Raji (cell line): ENCODE measurements around the gene DEFB113.

ENCODE experiments used
- POLR2A ChIP-seq: IDR thresholded peaks from 2 replicates; pipeline ENCODE4 v1.6.1; 2011; ENCODE audit warnings: low read depth, low read length, control low read depth; ENCODE audit not compliant: insufficient read depth

DEFB113 gene

GRCh38 chr6:49946835-49947234 is 22.6 kb downstream of the DEFB113 start:
- TF ChIP-seq POLR2A: no peak

- no peak for TF ChIP-seq POLR2A
Observed at GRCh38 chr6:49939993-49940498, 29.4 kb downstream of the DEFB113 start.

GRCh38 chr6:49937811-49938210 is 31.6 kb downstream of the DEFB113 start:
- TF ChIP-seq POLR2A: no peak

- TF ChIP-seq POLR2A: no peak
Observed at GRCh38 chr6:49937017-49937416, 32.4 kb downstream of the DEFB113 start.

- no peak for TF ChIP-seq POLR2A
Observed at GRCh38 chr6:49935387-49935786, 34.0 kb downstream of the DEFB113 start.

- TF ChIP-seq POLR2A: no peak
Observed at GRCh38 chr6:49934770-49935169, 34.7 kb downstream of the DEFB113 start.

GRCh38 chr6:49933526-49933925 is 35.9 kb downstream of the DEFB113 start:
- no peak for TF ChIP-seq POLR2A

GRCh38 chr6:49929340-49929739 is 40.1 kb downstream of the DEFB113 start:
- TF ChIP-seq POLR2A: no peak

- no peak for TF ChIP-seq POLR2A
Observed at GRCh38 chr6:49923826-49924225, 45.6 kb downstream of the DEFB113 start.

- TF ChIP-seq POLR2A: no peak
Observed at GRCh38 chr6:49919935-49920644, 49.3 kb downstream of the DEFB113 start.

- no peak for TF ChIP-seq POLR2A
Observed at GRCh38 chr6:49919261-49919660, 50.2 kb downstream of the DEFB113 start.

GRCh38 chr6:49918787-49919186 is 50.6 kb downstream of the DEFB113 start:
- no peak for TF ChIP-seq POLR2A
